Ureter (tissue), 1 donor: Measurements from ENCODE around the gene POLN. TPM values are rescaled to one million over a fixed set of nuclear protein-coding genes. Genes with fewer than 3 reads are reported as not detected.

ENCODE experiments used
- DNase-seq: peaks from one replicate; pipeline ENCODE4 v3.0.0-alpha.2; 2020; ENCODE audit warnings: low spot score
- total RNA-seq: library from RNA; stranded (reverse); gene quantifications from one replicate; pipeline ENCODE4 v1.2.4, GENCODE V29; 2023
- donor health status: DM: yes; HTN: yes; CAD: no.

POLN gene
- total RNA-seq, 1 donor from 2014 or later = 3.1 TPM

DNA sequence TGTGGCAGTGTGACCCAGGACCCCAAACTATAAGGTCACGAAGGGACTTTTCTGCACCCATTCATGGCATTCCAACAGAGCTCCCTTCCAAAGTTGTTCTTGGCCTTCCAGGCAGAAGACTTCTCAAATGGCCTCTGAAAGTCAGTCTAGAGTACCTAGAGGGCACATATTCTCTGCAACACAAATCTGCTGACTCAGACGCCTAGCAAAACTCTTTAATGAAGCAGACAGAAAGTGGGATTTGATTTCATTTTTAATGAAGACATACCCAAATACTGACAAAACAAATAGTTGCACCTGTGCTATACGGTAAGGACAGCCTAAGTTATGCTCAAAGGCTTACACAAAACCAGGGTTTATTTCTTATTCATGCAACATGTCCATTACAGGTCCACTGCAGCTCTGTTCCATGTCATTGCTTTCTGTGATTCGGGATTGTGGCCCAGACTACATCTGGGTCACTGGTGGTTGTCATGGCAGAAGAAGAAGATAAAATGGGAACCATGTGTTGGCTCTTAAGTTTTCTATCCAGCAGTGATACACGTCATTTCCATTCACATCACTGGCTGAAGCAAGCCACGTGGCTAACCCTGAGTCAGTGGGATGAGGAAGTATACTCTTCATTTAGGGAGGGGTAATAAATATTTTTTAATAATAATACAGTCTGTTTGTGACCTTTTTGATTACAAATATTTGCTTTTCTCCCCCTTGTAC, 125.1 kb downstream of the POLN start:
- DNase-seq = no peak

DNA sequence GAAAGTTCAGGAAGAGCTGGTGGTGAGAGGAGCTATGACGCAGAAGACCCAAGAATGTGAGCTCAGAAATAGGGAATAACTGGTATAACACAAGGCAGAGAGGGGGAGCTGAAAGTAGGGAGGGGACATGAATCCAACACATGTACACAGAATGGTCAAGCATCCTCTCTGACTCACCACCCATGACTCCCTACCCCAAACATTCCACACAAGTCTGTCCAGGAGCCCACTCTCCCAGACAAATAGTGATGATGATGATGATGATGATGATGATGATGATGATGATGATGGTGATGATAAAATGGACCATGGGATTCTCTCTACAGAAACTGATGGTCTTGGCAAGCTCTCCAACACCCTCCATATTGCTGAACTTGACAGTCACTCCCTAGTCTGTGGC, 136.4 kb downstream of the POLN start:
- DNase-seq = no peak

DNA sequence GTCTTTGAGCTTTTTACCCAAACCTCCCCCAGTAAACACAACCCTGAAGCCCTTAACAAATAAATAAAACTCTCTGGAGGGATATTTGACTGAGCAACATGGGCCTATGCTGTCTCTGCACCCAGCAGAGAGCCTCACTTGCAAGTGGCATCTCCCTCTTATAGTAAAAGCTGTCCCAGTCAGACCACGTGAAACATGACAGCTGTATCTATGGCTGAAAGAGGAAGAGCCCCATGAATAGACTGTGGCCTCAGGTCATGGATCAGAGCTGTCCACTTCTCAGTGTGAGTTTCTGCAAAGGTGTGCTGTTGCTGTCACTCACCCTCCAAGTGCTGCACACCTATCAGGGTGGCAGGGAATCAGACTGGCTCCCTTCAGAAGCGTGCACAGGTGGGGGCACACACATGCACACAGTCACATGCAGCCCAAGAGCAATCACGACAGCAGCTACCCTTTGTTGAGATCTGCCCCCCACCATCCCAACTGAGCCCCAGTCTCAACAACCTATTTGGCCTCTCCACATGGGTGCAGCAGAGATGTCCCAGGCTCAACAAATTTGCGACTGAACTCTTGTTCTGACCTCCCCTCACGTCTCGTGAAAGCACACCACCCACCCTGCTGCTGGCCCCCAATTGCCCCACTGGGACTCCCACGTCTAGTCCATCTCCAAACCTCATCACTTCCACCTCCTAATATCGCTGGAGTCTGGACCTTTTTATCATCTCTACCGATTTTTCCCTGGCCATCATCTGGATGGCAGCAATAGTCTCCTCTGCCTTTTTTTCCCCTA, 137.2 kb downstream of the POLN start:
- DNase-seq = no peak

DNA sequence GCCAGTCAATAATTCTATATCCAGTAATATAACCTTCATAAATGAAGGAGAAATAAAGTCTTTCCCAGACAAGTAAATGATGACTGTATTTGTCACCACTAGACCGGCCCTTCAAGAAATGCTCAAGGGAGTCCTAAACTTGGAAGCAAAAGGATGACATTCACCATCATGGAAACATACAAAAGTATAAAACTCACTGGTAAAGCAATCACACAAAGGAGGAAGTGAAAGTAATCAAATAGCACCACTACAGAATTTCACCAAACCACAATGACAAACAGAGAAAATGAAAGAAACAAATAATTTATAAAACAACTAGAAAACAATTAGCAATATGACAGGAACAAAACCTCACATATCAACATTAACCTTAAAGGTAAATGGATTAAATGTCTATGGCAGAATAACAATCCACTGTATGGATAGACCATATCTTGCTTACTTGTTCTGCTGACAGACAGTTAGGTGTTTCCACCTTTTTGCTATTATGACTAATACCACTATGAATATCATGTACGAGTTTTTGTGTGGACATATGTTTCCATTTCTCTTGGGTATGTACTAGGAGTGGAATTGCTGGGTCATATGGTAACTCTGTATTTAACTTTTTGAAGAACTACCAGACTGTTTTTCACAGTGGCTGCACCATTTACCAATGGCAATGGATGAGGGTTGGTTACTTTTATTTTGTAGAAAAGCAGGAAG, 137.9 kb downstream of the POLN start:
- DNase-seq = no peak

DNA sequence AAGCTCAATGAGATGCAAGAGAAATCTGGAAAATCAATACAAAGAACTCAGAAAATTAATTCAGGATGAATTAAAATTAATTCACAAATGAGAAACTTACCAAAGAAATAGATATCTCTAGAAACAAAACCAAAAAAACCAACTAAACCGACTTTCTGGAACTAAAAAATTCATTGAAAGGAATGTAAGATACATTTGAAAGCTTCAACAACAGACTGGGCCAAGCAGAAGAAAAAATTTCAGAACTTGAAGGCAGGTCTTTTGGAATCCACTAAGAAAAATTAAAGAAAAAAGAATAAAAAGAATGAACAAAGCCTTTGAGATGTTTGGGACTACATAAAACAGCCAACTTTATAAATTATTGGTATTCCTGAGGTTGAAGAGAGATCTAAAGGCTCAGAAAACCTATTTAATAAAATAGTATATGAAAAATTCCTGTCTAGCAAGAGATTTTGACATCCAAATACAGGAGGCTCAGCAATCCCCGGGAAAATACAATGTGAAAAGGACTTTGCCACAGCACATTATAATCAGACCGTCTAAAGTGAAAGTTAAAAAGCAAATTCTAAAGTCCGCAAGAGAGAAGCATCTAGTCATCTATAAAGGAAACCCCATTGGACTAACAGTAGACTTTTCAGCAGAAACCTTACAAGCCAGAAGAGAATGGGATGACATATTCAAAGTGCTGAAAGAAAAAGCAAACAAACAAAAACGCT, 138.6 kb downstream of the POLN start:
- no peak for DNase-seq

DNA sequence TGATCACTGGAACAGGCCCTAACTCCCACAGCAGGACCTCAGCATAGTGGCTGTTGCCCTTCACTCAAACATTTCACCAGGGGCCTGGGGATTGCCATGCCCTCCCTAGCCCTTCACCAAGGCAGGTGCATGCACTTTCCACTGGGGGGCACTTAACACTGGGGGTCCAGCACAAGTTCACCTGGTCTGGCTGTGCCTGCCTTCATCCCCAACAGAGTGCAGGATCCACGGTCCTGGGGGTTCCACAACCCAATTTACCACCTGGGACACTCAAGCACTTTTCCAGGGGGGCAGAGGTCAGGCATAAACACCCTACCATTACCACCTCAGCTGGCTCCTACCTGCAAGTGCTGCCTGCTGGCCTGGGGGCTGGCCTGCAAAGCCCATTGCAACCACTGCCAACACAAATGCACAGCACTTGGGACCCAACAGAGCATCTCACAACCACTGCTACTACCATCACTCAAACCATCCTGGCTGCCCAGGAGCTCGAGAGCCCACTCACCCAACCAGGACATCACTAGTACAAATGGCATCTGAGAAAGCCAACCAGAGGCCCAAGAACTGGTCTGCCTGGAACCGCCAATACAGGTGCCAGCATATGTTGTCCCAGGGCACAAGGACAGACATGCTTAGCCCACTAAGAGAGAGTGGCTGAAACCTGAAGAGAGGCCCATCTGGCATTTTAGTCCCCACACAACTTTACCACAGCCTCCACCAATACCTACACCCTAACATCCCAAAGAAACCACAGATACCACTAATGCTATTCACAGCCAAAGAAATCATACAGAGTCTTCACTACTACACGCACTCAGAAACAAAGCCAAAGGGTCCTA, 139.7 kb downstream of the POLN start:
- DNase-seq = no peak

DNA sequence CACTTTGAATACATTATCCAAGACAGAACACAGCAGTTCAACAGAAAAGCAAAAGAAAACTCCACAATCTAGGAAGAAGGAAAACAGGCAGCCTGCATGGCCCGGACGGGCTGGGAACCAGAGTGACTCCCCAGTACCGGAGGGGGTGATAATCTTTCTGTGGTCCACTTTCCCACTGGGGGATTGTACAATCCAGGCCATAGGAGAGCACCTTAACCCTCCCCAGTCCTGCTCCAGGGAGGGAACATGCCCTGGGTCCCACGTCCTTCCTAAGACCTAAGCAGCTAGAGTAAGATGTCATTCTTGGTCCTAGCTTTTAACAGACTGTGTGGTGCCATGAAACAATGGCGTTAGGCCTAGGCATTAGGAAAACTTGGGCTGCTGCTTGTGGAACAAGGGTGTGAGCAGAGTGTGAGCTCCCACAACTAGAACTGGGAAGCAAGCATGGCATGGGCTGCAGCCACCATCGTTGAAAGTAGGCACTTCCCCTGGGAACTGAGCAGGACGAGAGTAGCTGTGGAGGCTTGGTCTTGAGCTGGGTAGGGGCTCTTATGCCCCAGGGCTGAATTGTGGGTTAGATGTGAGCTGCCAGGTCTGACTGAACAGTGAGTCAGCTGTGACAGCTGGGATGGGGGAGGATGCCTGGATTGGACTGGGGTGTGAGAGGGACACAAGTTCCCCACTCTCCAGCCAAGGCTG, 140.4 kb downstream of the POLN start:
- no peak for DNase-seq

DNA sequence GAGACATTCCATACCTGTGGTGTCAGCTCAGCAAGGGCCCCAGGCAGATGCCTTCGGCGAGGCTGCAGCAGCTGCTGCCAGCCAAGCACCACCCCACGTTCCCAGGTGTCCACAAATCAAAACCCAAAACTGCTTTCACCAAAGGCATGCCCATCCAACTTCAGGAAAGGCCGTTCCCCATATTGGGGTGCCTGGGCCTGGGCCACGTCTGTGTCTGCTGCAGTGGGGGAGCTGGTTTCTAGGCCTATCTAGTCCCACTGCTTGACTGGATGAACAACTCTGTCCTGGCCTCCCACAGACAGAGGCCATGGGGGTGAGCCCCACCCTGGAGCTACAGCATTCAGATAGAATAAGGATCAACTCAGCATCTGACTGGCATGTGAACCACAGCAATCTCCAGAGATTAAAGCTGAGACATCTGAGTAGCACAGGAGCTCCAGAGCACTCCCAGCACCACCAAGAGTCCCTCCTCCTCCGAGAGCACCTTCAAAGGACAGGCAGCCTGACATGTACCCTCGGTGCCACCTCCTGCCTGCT, 145.8 kb downstream of the POLN start:
- no peak for DNase-seq

DNA sequence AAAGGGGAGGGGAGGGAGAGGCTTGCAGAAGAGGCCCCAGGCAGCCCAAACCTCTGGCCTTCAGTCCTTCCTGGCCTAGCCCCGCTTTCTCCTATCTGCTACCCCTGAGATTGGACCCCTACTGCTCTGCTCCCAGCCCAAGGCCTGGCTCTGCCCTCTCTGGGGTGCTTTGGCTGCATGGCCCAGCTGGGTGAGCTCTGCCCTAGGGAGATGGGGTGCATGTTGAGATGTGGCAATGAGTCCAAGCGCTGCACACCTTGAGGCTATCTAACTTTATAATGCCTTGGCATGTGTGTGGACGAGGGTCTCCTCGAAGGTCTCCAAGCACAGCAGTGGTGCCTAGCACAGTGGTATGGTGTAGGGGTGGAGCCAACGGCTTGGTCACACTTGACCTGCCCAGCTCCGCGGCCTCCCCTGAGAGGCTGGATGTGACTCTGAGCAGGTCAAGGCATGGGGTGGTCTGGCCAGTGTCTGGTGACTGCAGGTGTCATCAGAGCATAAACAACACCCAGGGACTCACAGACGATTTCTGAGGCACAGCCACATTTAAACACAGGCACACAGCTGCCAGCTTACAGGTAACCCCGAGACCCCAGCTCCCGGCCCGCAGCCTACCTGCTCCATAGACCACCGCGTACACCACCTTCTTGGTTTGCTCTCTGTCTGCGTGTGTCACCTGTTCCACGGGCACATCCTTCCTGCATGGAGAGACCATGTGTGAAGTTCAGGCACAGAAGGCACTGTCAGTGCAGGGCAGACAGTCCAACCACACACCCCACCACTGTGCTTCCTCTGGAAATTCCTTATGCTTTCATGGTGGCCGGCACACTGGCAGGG, 146.5 kb downstream of the POLN start:
- no peak for DNase-seq

DNA sequence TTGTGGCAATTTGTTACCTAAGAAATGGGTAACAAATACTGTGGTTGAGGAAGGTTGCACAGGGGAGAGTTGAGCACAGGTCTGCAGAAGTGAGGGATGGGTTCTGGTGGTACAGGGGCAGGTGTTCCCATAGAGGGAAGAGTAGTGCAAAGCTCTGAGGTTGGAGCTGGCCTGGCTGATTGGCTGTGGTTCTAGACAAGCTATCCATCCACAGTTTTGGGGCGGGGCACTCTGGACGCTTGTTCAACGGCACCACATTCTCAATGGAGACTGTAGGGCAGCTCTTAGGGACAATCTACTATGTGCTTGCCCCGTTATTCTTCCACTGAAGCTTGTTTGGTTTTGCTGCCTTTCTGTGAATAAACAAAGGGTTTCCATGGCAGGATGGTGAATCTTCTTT, 147.4 kb downstream of the POLN start:
- DNase-seq = no peak

DNA sequence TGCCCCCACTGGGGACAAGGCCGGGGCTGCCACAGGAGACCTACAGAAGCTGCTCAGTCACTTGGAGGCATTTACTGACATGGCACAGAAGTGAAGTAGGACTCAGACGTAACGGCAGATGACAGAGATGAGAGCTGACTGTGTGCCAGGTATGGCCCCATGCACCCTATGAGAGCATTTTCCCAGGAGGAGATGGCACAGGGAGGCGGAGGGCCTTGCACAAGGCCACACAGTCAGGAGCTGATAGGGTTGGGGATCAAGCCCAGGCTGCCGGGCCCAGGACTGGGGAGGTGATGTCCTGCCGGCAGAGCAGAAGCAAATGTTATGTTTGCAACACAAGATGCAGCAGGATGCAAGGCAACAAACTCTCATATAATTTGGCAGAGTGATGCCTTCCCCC, 148.7 kb downstream of the POLN start:
- no peak for DNase-seq

DNA sequence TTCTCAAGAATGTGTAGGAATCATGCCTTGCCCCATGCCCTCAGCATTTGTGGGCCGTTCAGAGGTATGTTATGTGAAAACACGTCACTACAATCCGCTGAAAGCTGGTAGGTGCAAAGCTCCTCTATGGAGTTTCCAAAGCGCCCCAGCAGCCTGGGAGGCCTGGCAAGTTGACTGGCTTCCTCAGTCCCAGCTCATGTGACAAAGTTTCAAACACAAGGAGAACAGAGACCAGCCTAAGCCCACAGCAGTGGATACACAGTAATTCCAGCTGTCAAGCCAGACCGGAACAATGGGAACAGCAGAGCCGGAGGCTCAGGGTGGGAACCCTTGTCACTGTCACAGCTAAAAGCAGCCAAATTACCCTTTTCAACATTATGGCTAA, 149.3 kb downstream of the POLN start:
- DNase-seq = no peak

DNA sequence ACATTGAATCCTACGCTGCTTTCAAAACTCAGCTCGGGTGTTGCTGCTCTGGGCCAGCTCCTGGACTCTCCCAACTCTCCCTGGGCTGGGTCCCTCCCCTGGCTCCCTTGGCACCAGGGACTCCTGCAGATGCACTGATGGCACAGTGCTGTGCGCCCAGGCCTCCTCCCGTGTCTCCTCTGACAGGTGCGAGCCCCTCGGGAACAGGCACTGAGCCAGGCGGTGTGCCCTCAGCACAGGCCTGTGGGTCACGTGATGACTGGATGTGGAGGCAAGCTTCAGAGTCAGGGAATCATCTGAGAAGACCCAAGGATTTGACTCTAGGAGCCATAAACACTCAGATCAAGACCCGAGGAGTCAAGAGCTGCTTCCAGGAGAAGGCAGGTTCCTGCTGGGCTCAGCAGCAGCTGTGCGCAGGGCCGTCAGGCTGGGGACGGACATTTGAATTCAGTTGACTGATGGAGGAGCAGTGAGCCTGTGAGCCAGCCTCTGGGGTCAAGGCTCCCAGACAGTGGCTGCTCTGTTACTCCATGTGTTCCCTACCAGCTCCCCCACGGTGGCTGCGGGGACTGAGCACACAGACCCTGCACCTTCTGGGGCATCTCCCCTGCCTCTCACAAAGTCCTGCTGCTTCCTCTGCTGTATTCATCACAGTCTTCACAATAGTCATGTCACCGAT, 149.8 kb downstream of the POLN start:
- no peak for DNase-seq

DNA sequence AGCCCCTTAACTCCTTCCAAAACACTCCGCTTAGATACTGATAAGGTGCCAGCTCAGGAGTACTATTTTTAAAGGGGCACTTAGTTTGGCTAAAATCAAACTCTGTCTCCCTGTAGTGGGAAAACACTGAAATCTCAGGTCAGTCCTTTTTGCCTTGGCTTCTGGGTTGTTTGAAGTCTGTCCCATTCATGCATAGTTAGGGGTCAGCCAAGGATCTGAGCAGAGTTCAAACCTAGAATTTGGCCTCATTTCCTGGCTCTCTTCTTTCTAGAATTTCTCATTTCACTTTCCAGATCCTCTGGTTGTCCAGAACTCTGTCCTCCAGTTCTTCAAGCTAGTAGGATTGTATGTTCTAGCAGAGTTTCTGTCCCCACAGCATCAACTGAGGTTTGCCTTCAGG, 151.3 kb downstream of the POLN start:
- DNase-seq = no peak

DNA sequence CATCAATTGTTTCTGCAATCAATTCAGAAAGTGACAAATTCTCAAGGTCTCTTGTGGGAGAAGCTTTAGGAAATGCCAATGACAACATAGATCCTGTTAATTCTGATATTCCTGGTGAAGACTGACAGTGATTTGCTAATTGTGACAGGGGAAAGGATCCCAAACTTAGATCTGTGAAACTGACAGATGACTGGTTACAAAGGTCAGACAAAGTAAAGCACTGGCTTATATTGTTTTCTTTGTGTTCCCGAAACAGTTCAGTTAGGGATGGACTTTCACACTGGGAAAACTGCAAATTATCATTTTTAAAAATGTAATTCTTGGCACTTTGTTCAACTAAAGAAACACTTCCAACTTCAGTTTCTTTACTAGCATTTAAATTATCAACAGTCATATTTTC, 152.7 kb downstream of the POLN start:
- no peak for DNase-seq

DNA sequence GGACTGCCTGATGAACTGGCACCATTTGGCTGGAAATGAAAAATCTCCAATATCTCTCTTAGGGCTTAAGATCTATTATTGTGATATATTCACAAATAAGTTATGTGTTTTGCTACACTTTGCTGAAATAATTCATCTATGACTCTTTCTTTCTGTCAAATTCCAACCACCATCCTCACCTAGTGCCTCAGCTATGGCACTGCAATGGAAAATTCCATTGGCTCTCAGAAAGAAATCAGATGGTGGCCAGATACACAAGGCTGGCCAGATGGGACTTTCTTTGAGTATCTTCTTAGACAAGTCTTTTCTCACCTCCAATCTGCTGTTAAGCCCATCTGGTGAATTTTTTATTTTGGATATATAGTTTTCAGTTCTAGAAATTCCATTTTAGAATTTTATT, 154.8 kb downstream of the POLN start:
- no peak for DNase-seq

DNA sequence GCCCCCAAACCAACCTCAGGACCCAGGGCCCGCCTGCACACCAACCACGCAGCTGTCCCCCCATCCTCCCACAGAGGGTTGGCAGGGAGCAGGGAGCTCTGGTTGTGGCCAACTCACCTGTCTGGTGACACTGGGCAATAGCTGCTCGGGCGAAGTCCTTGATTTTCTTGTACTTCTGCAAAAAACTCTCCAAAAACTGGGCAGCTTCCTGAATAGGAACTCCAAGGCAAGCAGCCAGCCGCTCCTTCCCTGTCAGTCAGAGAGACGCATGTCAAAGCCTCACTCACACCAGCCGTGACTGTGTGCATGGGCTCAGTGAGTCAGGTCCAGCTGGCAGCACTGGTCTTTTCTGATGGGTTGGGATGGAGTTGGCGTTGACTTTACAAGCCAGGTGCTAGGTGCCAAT, 156.4 kb downstream of the POLN start:
- DNase-seq = peak; percentile 27

DNA sequence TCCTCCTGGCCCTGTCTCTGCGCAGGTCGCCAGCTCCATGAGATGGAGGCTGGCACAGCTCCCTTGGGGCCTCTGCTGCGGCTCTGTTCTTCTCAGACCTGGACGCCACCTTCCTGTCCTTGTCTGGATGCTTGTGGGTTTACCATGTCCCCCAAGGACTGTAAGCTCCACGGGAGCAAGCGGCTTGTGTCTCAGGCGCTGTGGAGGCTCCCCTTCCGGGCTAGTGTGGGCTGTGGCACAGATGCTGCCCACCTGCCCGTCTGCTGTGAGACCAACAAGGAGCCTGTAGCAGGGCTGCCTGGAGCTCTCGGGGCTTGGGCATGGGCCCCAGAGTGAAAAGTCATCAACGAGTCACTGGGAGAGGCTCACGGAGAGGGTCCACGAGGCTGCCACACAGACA, 157.6 kb downstream of the POLN start:
- DNase-seq = peak; percentile 31

DNA sequence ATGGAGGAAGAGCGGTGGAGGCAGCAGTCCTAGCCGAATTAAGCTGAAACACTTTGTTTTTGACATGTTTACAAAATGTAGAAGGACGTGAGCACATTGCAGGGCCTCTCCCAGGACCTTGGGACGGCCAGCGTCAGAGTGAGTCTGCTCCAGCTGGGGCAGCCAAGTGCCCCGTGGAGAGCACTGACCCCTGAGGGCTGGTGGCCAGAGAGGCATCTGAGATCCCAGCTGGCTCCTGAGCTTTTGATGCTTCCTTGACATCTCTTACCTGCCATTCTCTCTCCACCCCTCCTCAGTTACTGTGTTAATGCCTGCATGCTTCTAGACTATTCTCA, 158.1 kb downstream of the POLN start:
- DNase-seq = peak; percentile 18
